K562 (cell line): Measurements from ENCODE around the gene CNR2.

Experiments
- ELF4 ChIP-seq: fragments of 450-650 bp; formaldehyde crosslinking; IDR thresholded peaks from 2 replicates; pipeline ENCODE4 v1.4.0; 2022; ENCODE audit warnings: missing genetic modification characterization
- HDAC2 ChIP-seq: fragments of 450-650 bp; IDR thresholded peaks from 2 replicates; pipeline ENCODE4 v1.6.1; 2016; ENCODE audit warnings: mild to moderate bottlenecking
- HNRNPH1 ChIP-seq: fragments of 200-400 bp; formaldehyde crosslinking; optimal IDR thresholded peaks from 2 replicates; pipeline ENCODE3; 2017; ENCODE audit warnings: low read depth, mild to moderate bottlenecking, low read length, moderate library complexity
- KLF6 ChIP-seq: fragments of 250-450 bp; sonication (Bioruptor Pico); IDR thresholded peaks from 2 replicates; pipeline ENCODE4 v1.4.0; 2020; ENCODE audit warnings: mild to moderate bottlenecking, moderate library complexity, borderline replicate concordance
- SPI1 ChIP-seq: IDR thresholded peaks from 2 replicates; pipeline ENCODE4 v1.6.1; 2011; ENCODE audit warnings: low read depth, low read length, control low read depth, borderline replicate concordance
- ZNF121 ChIP-seq: sonication (generic); formaldehyde crosslinking; conservative IDR thresholded peaks from 2 replicates; pipeline ENCODE4 v1.8.0; 2022; ENCODE audit warnings: missing genetic modification reagents
- ZNF77 ChIP-seq: fragments of 250-450 bp; sonication (Bioruptor Pico); IDR thresholded peaks from 2 replicates; pipeline ENCODE4 v1.5.0; 2020
- TF ChIP-seq, protein P1 (sequence below), 3 experiments: IDR thresholded peaks in 2 of 3; conservative IDR thresholded peaks in 1 of 3; 2 replicates each; pipeline ENCODE4 v1.5.1; 2011 to 2012; ENCODE audit warnings: low read length in 3 of 3, mild to moderate bottlenecking in 3 of 3, control low read depth in 2 of 3, improper control_type of control experiment in 1 of 3, inconsistent platforms in 1 of 3, low read depth in 1 of 3, mixed read lengths in 1 of 3, moderate library complexity in 1 of 3; ENCODE audit not compliant: insufficient read depth in 2 of 3
- TF ChIP-seq, protein P2 (sequence below): fragments of 150-350 bp; IDR thresholded peaks from 2 replicates; pipeline ENCODE4 v1.6.1; 2014; ENCODE audit warnings: low read depth, mild to moderate bottlenecking, low read length, borderline replicate concordance

DNA sequence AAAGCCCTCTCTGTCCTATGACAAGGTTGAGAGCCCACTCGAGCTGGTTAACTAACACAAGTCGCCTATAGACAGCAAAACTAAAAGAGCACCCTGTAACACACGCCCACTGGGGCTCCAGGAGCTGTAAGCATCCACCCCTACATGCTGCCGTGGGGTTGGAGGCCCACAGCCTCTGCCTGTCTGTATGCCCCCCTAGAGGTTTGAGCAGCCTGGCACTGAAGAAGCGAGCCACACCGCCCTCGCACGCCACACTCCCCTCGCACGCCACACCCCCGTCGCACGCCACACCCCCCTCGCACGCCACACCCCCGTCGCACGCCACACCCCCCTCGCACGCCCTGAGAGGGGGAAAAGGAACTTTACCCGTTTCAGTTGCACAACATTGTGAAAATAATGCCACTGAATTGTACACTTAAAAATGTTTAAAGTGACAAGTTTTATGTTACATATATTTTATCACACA is 74.7 kb downstream of the CNR2 start:
- TF ChIP-seq HNRNPH1 = no peak
- TF ChIP-seq HDAC2 = no peak
- no peak for TF ChIP-seq ZNF121 (CRISPR knock-in tag)
- TF ChIP-seq SPI1 = no peak
- no peak for TF ChIP-seq KLF6
- TF ChIP-seq, protein P1, sequence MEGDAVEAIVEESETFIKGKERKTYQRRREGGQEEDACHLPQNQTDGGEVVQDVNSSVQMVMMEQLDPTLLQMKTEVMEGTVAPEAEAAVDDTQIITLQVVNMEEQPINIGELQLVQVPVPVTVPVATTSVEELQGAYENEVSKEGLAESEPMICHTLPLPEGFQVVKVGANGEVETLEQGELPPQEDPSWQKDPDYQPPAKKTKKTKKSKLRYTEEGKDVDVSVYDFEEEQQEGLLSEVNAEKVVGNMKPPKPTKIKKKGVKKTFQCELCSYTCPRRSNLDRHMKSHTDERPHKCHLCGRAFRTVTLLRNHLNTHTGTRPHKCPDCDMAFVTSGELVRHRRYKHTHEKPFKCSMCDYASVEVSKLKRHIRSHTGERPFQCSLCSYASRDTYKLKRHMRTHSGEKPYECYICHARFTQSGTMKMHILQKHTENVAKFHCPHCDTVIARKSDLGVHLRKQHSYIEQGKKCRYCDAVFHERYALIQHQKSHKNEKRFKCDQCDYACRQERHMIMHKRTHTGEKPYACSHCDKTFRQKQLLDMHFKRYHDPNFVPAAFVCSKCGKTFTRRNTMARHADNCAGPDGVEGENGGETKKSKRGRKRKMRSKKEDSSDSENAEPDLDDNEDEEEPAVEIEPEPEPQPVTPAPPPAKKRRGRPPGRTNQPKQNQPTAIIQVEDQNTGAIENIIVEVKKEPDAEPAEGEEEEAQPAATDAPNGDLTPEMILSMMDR (IDR thresholded peaks at IDR 0.05 in 2 of 3, conservative IDR thresholded peaks at IDR 0.05 in 1 of 3; ENCODE audit: insufficient read depth in 2 of 3, low read depth in 1 of 3, low read length in 3 of 3) = no peak
- TF ChIP-seq ZNF77 (CRISPR knock-in tag) = no peak
- TF ChIP-seq, protein P2, sequence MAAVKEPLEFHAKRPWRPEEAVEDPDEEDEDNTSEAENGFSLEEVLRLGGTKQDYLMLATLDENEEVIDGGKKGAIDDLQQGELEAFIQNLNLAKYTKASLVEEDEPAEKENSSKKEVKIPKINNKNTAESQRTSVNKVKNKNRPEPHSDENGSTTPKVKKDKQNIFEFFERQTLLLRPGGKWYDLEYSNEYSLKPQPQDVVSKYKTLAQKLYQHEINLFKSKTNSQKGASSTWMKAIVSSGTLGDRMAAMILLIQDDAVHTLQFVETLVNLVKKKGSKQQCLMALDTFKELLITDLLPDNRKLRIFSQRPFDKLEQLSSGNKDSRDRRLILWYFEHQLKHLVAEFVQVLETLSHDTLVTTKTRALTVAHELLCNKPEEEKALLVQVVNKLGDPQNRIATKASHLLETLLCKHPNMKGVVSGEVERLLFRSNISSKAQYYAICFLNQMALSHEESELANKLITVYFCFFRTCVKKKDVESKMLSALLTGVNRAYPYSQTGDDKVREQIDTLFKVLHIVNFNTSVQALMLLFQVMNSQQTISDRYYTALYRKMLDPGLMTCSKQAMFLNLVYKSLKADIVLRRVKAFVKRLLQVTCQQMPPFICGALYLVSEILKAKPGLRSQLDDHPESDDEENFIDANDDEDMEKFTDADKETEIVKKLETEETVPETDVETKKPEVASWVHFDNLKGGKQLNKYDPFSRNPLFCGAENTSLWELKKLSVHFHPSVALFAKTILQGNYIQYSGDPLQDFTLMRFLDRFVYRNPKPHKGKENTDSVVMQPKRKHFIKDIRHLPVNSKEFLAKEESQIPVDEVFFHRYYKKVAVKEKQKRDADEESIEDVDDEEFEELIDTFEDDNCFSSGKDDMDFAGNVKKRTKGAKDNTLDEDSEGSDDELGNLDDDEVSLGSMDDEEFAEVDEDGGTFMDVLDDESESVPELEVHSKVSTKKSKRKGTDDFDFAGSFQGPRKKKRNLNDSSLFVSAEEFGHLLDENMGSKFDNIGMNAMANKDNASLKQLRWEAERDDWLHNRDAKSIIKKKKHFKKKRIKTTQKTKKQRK = no peak
- TF ChIP-seq ELF4 (CRISPR knock-in tag) = no peak
